BJ (cell line): ENCODE data around the gene HEATR9. TPM values are rescaled to one million over a fixed set of nuclear protein-coding genes. Genes with fewer than 3 reads are reported as not detected.

ENCODE experiments used
- CTCF ChIA-PET: fragments of 350-600 bp; formaldehyde crosslinking; extraction: SDS; loops from one replicate; lab custom pipeline; 2021; ENCODE audit warnings: antibody characterized with exemption, inconsistent platforms; lab: Yijun Ruan, JAX
- POLR2A ChIA-PET: fragments of 300-600 bp; sonication (Branson Sonifier 250); formaldehyde crosslinking; extraction: SDS; loops from one replicate; lab custom pipeline; 2021; ENCODE audit warnings: antibody characterized with exemption; lab: Charles Lee
- DNase-seq: peaks from one replicate; pipeline ENCODE4 v3.0.0-alpha.2; 2011; ENCODE audit warnings: low read depth
- H3K27me3 ChIP-seq: 2 replicates; pipeline ENCODE4 v1.6.0; 2011; ENCODE audit warnings: low read length; ENCODE audit not compliant: control insufficient read depth, insufficient read depth
- H3K36me3 ChIP-seq: 2 replicates; pipeline ENCODE4 v1.5.1; 2011; ENCODE audit warnings: low read length; ENCODE audit not compliant: control insufficient read depth, insufficient read depth
- H3K4me3 ChIP-seq: 2 replicates; pipeline ENCODE4 v1.5.1; 2011; ENCODE audit warnings: low read depth, mild to moderate bottlenecking, control low read depth, low read length
- polyA plus RNA-seq: library from polyadenylated mRNA; depleted of rRNA; stranded (reverse); fragments of >200 nt; gene quantifications from 2 replicates; pipeline ENCODE4 v1.2.3, GENCODE V29; 2011
- TF ChIP-seq, protein P1 (sequence below): IDR thresholded peaks from 2 replicates; pipeline ENCODE4 v1.5.1; 2011; ENCODE audit warnings: low read depth, mild to moderate bottlenecking, control low read depth, inconsistent platforms, low read length, moderate library complexity; ENCODE audit not compliant: insufficient read depth

HEATR9 gene
- polyA plus RNA-seq, 1 experiment: not detected

DNA sequence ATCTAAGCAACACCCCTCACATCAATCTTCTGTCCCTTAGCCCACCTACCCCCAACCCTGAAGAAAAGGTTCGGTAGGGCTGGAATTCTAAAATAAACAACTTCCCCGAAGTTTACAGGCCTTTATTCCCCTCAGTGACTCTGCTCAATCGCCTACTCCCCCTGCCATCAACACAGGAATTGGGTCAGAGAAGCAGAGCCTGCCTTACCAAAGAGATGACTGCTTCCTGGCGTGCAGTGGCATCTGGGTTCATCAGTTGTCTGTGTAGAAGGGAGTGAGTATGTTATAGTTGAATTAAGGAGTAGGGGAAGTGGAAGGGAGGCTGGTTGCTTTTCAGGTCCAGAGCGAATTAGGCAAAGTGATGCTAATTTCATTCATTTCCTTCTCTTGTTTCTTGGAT is 12.7 kb downstream of the HEATR9 start:
- Histone ChIP-seq H3K27me3 (no peaks in the 10 kb centered on the region), H3K36me3 (peaks cover 6% of the 10 kb centered on the region), H3K4me3 (no peak overlapping the region)
- no peak for DNase-seq
- POLR2A ChIA-PET: no interaction called here
- CTCF ChIA-PET: interaction anchor here (1.4 to 4.5 kb wide), 2 partner anchors 7 to 10 kb away, joined by 5 to 24 read pairs; no protein-coding TSS in a partner anchor
- TF ChIP-seq, protein P1, sequence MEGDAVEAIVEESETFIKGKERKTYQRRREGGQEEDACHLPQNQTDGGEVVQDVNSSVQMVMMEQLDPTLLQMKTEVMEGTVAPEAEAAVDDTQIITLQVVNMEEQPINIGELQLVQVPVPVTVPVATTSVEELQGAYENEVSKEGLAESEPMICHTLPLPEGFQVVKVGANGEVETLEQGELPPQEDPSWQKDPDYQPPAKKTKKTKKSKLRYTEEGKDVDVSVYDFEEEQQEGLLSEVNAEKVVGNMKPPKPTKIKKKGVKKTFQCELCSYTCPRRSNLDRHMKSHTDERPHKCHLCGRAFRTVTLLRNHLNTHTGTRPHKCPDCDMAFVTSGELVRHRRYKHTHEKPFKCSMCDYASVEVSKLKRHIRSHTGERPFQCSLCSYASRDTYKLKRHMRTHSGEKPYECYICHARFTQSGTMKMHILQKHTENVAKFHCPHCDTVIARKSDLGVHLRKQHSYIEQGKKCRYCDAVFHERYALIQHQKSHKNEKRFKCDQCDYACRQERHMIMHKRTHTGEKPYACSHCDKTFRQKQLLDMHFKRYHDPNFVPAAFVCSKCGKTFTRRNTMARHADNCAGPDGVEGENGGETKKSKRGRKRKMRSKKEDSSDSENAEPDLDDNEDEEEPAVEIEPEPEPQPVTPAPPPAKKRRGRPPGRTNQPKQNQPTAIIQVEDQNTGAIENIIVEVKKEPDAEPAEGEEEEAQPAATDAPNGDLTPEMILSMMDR: no peak

DNA sequence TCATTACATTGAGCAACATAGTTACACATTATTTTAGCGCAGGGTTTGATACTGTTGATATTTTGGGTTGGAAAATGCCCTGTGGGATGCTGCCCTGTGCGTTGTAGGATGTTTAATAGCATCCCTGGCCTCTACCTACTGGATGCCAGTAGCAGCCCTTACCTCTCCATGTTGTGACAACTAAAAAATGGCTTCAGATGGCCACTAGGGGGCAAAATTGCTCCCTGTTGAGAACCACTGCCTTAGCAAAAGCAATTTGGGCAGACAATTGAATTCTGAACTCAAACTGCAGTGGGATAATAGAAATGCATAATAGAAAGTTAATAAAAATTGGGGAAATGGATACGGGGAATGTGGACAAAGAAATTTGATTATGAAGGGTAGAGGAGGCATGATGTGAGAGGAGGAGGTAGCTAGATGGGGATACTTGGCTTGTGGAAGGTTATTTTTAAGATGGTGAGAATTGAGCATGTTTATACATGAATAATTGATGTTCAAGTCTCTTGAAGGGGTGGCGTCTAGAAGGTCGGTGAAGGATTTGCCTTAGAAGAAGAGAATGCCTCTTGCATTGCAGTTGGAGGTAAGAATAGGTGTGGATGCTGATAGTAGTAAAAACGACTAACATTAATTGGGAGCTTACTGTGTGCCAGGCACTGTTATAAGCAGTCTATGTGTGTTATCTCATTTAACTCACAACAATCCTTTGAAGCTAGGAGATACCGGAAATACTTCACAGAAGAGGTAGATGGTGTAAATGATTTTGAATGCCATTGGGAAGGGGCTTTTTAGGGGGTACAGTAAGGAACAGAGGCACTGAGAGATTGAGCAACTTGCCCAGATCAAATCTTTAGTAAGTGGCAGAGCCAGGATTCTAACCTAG is 19.0 kb downstream of the HEATR9 start:
- peaks cover 12% of the 10 kb centered on the region for H3K36me3 ChIP-seq
- no peak overlapping the region for H3K4me3 ChIP-seq
- TF ChIP-seq, protein P1: peak; percentile 80
- CTCF ChIA-PET: interaction anchor here (1.0 to 3.8 kb wide), 7 partner anchors 8 to 93 kb away, joined by 4 to 24 read pairs (median 7); no protein-coding TSS in a partner anchor
- POLR2A ChIA-PET: no interaction called here
- DNase-seq: peak; percentile 4
- no peaks in the 10 kb centered on the region for H3K27me3 ChIP-seq

DNA sequence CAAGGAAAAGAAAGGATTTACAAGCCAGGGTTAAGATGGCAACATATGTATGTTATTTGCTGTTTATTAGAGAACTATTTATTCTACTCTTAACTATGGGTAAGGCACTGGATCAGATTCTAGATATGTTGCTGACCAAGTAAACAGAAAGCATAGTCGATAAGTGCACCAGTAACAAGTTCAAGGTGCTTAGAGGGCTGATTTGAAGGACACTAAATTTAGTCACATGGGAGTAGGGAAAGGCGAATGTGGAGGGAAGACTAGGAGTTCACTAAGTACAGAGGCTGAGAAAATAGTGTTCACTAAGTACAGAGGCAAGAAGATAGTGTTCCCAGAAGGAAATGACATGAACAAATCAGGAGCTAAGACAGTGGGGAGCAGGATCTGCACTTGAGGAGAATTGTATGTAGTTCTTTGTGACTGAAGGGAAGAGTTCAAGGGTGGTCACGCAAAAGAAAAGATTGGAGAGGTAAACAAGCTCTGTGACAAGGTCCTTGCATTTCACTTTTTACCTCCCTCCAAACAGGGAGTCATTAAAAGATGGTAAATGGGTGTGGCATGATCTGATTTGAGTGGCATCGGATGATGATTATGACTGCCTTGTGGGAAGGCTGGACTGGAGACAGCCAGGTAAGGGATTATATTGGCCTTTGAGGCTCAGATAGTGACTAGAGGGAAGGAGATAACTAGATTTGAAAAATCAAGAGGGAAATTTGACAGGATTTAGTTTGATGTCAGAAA is 20.9 kb downstream of the HEATR9 start:
- CTCF ChIA-PET: interaction anchor here (1.0 to 3.8 kb wide), 5 partner anchors 11 to 122 kb away, joined by 3 to 24 read pairs (median 4); no protein-coding TSS in a partner anchor

DNA sequence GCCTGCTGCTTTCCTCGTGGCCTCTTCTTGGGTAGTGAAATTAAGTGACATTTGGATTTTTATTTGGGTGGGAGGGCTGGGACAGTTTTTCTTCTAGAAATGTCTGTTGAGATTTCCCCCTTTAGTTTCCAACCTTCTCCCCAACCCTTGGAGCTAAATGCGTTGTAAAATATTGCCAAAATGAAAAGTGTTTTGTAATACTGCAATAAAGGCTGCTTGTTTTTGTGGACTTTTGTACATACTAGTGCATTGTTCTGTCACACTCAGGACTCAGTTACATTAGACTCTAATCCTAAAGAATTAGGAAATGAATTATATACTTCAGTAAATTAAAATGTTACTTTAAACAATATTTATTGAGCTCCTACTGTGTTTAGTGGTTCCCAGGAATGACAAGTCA is 21.7 kb downstream of the HEATR9 start:
- peaks cover 21% of the 10 kb centered on the region for H3K36me3 ChIP-seq
- CTCF ChIA-PET: interaction anchor here (1.0 to 3.8 kb wide), 6 partner anchors 11 to 122 kb away, joined by 3 to 24 read pairs (median 4); no protein-coding TSS in a partner anchor

More for the DNA sequence above, 20.9 kb downstream of the HEATR9 start:
- POLR2A ChIA-PET: no interaction called here
- H3K27me3 ChIP-seq: no peaks in the 10 kb centered on the region
- TF ChIP-seq, protein P1: no peak
- no peak overlapping the region for H3K4me3 ChIP-seq
- no peak for DNase-seq
- H3K36me3 ChIP-seq: peaks cover 17% of the 10 kb centered on the region

More for the DNA sequence above, 21.7 kb downstream of the HEATR9 start:
- Histone ChIP-seq H3K27me3 (no peaks in the 10 kb centered on the region), H3K4me3 (no peak overlapping the region)
- DNase-seq: no peak
- TF ChIP-seq, protein P1: no peak
- POLR2A ChIA-PET: no interaction called here
